Activated CD4-positive, alpha-beta T cell treated with anti-CD3 and anti-CD28 coated beads, Interleukin-2, Interleukin-4, amounts not matched to agents 100 ng/mL and 50 ng/mL, durations not matched to agents 16 hours and 8 hours (primary cell): ENCODE results near the gene CHMP1B.
"Not testable (repeated sequence)": the region's sequence is repeated elsewhere in the genome, so short reads cannot be mapped to it uniquely, and the experiment has no call there.

Experiments
- DNase-seq: peaks from one replicate; pipeline ENCODE4 v3.0.0-alpha.2; 2020; ENCODE audit warnings: low spot score

The CHMP1B gene

DNA sequence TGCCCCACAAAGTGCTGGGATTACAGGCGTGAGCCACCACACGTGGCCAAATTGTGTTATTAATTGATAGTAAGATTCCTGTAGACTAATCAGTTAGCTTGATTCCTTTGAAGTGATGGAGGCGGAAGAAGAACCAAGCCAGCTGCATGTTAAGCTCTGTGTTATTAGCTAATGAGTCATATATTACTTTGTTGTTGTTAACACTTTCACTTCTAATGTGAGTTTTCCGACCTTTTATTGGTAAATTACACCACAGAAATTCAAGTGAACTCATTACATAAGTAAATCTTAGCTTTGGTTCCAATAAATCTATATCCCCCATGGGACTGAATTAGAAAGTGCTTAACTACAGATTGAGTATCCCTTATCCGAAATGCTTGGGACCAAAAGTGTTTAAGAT is 20.3 kb downstream of the CHMP1B start:
- peak; percentile 28 for DNase-seq

DNA sequence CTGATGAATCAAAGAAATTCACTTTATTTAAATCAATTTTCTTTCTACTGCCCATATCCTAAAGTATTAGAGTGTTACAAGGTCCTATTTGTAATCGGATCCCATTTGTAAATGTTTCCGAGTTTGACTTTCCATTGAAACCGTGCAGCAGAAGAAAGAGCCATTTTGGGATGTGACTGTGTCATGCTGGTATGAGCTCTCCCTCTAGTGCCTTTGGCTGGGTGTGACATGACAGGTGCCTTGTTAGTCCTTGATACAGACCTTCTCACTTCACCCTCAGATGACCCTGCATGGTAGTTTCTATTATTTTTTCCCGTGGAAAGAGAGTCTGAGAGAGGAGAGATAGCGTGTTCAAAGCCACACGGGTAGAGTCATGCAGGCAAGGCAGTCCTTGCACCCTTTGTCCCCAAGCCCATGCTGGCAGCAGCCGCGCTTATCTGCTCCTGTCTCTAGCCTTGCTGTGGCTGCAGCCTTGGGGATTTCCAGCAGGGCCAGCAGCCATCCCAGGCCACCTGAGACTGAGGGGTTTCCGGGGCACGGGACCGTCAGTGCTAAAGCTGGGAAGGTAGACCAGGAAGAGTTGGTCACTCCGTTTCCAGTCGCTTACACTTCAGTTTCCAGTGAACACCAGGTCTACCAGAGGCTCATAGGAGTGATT is 21.4 kb downstream of the CHMP1B start:
- DNase-seq = no peak

DNA sequence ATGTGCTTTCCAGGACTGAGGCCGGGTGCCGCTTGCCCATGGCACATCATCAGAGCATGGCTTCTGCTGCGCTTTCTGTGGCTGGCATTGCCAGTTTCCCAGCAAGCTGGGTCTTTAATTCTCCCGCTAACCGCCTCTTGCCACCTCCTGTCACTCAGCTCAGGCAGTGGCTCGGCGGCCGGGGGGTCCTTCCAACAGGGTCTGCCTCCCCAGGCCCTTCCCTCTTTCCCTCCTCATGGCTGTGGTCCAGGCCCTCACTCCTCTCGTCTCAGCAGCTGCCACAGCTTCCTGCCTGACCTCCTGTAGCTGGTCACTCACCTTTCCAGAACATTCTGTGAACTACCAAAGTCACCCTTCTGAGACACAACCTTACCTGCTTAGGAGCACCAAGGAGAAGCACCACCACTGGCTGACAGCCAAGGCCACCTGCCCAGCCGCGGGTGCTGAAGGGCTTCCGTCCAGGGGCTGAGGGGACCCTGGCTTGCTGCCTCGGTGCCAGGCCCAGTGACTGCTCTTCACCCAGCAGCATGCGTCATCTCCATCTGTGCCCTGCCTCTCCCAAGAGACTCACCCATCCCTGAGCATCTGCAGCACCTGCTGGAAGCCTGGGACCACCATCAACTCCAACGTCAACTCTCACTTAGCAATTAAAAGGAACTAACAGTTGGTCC is 22.6 kb downstream of the CHMP1B start:
- DNase-seq = no peak

DNA sequence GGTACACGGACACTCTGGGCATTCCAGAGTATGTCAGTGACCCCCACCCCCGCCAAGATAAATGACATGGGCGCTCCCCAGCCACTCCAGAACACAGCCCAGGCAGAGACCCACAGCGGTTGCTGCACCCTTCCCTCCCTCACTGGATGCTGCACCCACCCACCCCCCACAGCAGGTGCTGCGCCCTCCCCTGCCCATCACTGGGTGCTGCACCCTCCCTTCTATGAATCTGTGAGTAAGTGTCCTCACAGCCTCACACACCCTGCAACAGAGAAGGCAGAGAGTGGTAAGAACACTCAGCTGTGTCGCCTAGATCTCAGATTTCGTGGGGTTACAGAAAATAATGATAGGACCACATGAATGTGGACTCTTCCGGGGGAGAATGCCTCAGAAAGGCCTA is 23.5 kb downstream of the CHMP1B start:
- DNase-seq = no peak

DNA sequence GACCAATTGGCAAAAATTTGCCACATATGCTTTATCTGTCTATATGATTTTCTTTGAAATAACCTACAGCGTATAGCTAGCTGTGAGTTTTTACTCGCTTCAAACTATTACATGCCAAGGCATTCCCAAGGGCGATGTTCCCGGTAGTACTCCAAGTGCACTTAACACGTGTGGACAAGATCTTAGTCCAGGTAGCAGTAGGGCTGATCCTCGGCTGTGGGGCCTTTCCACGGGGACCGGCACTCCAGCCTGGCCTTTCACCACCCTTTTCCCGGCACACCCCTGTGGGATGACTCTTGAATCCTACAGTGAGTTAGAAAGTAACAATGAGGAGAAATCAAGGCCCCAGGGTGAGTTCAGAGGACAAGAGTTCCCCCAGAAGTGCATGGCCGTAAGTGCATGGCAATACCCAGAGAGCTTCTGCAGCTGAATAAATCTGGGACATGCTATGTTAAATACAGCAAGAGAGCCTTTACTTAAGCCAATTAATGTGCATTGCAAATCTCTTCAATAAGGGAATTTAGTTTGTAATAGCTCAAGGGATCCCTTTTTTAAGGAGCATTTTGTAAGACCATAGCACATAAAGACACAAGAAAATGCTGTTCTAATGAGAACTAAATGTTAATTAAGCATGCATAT is 26.4 kb downstream of the CHMP1B start:
- DNase-seq = no peak

DNA sequence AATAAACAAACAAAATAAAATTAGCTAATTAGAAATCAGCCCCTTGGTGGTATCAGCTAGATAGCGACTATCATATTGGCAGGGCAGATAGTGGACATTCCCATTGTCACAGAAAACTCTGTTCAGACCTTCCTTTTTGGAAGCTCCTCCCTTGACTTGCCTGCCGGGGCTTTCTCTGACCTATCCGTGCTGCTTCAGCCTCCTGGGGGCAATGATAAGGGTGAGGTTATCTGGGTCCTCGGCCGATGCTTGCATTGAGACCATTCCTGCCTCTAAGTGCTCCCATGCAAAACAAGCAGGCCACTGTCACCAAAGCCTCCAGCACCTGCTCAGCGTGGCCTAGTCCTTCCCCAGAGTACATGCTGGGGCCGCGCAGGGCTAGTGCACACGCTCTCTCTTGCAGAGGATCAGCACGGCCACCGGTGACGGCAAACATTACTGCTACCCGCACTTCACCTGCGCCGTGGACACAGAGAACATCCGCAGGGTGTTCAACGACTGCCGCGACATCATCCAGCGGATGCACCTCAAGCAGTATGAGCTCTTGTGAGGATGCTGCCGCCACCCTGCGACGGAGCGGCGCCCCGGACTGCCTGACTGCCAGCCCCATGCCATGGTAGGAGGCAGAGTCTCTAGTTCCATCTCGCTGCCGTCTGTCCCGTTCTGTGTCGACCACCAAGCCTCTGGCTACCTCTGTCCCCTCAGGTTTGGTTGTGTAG is 29.5 kb downstream of the CHMP1B start:
- no peak for DNase-seq

DNA sequence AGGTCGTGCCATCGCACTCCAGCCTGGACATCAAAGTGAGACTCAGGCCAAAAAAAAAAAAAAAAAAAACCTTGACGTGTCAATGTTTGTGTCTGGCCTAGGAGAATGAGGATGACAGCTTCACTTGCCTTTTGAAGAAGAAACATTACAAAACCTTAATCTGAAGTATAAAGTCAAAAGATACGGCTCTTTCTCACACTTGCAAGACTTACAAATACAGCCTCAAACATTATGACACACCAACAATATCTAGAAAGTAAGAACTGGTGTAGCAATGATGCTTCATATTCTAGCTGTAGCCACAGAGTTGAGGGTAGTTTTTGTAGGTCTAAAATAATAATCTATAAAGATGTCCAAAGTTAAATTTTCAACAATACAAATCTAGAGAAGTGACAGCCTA is 31.4 kb downstream of the CHMP1B start:
- no peak for DNase-seq

DNA sequence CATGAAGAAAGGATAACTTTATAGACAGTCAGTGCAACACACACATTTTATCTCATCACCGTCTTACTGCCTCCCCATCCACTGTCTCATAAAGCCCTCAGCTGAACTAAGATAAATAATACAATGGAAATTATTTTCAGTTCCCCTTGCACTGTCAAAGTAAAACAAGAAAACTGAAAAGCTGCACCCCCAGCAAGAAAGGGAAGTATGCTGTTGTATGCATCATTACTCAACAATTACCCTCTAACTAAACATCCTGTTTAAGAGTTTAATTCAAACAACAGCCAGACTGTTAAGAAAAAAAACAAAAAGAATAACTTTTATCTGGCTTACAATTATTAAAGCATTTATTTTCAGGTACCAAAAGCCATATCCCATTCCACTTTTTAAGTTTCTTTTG is 31.9 kb downstream of the CHMP1B start:
- no peak for DNase-seq

DNA sequence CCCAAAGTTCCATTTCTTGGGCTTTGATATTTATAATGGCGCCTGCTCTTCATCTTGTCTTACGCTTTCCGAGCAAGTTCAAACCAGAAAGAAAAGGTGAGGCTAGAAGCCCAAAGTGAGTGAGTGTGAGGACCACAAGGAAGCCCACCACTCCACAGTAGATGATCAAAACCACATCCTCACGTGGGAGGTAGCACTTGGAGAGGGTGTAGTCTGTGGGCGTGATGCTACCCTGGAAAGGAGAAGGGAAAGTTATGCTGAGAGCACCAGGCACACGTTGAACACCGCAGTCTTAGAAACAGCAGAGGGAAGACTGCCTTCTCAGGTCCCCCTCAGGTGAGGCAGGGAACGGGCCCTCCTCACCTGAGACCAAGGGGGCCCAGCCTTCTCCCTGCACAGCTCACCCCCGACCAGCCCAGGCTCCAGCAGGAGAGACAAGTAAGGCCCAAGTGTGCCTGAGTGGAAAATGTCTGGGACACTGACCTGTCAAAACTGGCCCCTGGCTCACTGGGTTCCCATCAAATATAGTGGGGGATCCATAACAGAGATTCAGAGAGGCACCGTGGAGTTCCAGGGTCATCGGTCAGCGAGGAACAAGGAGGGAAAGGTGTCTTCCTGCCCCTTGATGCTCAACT is 33.3 kb downstream of the CHMP1B start:
- no peak for DNase-seq

DNA sequence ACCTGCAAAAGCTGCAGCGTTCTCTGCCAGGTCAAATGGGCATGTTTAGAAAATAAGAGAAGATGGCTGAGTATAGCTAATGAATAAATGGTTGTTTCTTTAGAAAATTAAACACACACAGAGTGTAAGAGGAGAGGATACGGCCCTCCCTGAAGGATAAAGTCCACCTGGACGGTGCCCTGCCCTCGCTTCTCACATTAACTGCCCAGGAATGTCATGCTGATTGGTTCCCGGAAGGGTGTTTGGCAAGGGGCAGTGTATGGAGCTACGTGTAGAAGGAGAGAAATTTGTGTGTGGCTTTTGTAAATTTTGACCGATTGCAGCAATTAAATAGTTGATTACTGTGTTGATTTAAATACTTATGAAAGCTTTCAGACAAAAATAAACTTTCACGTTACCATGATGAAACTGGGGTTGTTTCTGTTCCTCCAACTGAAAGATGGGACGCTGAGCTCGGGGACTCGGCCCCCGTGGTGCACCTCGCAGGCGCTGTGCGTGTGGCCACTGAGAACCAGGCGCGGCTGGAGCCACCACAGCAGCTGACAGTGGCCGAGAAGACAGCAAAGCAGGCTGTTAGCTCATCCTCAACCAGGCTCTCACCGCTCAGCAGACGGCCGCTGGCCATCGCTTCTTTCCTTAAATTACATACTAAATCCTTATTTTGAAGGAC is 34.2 kb downstream of the CHMP1B start:
- DNase-seq = no peak

DNA sequence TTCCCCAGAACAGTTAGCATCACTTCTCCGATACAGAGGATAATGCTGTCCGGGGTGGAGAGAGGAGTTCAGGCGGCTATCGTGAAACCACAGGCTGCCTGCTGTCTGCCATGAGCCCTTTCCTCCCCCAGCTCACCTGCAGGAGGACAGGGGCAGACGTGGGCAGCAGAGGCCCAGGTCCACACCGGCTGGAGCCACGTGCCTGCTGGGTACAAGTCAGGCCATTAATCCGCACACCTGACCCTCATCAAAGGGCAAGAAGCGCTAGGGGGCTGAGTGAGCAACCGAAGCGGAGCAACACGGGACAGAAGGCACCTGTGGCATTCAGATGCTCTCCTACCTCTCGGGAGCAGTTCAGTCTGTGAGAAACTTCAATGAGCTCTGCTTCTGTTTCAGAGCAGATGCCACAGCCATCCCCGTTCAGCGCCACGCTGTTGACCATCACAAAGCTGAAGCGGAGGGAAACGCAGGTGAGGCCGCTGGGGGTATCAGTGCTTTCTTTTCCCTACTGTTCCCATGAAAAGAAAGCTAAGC is 35.4 kb downstream of the CHMP1B start:
- no peak for DNase-seq

DNA sequence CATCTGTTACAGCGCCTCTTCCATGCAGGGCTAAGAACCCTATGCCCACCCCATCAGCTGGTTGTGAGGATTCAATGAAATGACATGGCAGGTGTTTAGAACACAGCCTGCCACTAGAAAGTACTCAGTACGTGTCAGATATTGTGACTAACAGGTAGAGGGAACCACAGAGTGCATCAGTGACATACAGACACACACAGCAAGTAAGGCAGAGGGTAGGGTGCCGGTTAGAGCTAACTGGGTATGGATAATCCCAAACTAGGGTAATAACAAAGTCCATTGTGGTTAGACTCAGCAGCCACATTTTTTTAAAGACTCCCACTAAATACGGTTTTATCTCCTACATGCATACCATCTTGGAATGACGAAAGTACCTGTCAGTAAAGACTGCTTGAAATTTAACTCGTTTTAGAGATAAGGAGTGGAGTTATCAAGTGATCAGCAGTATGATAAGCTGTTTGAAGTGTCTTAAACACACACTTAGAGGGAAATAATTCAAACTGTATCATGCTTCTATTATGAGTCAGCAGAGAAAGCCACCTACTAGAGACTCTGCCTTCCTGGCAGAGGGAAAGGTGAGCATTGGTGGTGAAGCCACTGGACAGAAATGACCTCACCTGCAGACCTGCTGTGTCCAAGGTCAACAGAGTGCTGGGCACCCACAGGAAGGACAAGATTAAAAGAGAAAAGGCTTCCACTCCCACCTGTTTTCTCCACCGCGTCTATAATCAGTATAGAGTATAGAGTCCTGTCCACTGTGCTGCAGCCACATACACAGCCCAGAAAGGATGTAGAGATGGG is 36.3 kb downstream of the CHMP1B start:
- peak; percentile 31 for DNase-seq

DNA sequence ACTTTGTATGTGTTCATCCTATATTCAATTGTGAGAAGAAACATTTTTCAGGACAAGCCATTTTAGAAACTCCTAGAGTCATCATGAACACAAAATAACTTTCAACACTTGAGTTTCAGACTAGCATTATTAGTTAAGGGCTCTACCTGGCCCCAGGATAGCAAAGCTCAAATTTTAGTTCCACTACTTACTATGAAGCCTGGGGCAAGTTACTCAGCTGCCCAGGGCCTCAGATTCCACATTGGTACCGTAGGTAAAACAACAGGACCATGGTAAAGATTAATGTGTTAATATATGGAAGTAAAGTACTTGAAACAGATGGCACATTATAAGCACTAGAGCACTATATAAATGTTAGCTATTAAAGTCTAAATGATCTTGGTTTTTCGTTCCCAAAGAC is 37.5 kb downstream of the CHMP1B start:
- no peak for DNase-seq

DNA sequence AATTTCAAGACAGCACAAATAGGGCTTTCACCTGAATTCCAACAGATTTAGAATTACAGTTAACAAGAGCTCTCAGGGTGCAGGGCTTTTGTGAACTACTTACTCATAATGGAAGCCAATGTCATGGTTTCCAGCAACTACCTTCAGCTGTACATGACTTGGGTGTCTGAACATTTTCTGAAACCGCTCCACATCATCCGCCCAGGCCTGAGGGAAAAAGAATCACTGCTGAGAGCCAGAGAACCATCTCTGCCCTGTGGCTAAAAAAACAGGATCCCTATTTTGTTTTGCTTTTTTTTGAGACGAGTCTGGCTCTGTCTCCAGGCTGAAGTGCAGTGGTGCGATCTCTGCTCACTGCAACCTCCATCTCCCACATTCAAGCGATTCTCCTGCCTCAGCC is 38.1 kb downstream of the CHMP1B start:
- DNase-seq = no peak

DNA sequence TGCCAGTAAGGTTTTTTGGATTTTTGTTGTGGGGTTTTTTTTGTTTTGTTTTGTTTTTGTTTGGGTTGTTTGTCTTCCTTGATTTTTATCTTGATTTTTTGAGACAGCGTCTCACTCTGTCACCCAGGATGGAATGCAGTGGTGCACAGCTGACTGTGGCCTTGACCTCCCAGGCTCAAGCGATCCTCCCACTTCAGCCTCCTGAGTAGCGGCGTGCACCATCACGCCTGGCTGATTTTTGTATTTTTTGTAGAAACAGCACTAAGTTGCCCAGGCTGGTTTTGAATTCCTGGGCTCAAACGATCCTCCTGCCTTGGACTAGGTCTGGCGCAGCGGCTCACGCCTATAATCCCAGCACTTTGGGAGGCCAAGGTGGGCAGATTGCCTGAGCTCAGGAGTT is 40.5 kb downstream of the CHMP1B start:
- no peak for DNase-seq

DNA sequence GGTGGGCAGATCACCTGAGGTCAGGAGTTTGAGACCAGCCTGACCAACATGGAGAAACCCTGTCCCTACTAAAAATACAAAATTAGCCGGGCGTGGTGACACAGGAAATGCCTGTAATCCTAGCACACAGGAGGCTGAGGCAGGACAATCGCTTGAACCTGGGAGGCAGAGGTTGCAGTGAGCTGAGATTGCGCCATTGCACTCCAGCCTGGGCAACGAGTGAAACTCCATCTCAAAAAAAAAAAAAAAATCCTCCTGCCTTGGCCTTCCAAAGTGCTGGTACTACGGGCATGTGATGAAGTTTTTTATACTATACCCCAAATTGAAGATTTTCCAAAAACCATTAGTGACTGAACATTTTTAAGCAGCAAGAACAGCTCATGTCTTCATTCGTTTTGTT is 41.2 kb downstream of the CHMP1B start:
- DNase-seq = not testable (repeated sequence)

DNA sequence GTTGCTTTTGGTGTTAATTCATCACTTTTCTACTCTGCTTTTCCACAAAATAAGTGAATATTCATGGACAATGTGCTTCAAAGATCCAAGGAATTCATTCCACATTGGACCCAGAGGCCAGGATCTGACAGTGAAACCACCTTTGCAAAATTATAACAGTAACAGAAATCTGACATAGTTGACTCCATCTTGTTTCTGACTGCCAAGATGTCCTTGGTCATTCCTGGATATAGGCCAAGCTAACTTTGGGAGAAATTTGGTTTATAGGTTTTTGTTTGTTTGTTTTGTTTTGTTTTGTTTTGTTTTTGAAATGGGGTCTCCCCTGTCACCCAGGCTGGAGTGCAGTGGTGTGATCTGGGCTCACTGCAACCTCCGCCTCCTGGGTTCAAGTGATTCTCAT is 46.6 kb downstream of the CHMP1B start:
- no peak for DNase-seq

DNA sequence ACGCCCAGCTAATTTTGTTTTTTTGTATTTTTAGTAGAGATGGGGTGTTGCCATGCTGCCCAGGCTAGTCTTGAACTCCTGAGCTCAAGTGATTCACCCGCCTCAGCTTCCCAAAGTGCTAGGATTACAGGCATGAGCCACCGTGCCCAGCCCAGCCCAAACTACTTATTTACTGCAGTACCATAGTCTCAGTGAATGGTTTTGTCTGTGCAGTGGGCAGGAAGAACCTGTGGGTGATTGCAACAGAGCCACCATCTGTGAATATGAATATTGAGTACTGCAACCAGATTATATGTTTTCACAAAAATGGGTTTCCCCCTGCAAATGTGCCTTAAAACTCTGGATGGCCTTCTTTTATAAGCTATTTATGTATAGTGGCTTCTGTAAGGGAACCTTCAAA is 47.9 kb downstream of the CHMP1B start:
- DNase-seq = no peak

DNA sequence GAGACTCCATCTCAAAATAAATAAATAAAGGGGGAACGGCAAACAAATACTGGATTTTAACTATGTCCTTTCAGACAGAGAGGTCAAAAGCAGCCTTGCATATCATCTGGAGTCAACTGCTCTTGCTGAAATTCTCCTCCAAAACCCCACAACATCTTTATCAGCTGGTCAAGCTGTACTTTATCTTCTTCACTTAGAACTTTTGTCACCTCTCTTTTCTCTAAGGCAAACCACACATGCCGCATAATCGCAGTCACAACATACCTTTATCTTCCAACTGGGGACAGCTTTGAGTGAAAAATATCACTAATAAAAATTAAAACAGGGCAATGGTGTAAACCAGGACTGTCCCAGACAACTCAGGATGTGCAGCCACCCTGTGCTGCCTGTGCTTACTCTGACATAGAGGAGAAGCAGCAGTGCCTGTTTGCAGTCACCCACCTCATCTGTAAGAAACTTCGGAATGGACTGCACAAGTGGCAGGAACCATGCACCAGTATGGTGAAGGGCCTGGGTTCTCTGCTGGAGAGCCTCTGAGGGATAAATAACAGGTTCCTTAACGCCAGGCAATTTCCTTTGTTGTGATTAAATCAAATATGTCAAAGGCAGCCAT is 50.7 kb downstream of the CHMP1B start:
- no peak for DNase-seq

DNA sequence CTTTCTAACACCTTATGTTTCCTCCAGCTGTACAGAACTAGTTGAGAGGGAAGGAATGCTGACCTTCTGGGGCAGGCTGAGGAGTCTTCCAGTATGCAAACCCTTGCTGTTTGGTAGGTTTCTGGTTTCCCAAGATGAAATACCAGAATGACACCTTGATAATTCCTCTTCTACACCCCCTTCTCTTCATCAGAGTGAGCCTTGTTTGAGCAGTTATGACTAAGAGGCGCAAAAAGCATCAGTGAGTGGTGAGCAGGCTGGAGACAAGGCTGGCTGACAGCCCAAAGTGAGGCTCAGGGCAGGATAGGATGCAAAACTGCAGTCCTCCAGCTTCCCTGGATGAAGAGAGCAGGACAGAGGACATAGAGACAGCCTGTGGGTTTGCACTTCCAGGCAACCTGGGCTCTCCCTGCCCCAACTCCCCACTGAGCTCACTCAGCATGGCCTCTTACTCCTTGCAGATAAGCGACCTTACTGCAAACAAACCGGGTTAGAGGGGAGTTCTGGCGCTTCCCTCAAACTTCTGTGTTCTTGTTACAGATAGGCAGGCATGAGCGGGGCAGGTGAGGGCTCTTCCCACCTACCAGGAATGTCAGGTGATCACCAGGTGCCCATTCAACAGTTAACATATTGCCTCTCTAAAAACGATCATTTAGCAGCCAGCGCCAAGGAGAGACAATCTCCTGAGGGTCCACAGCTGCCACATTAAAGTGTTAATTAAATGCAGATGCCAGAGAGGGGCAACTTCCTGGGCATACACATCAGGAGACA is 51.5 kb downstream of the CHMP1B start:
- DNase-seq = no peak
